PC-9 (cell line): ENCODE data around the gene ANXA2. TPM values are rescaled to one million over a fixed set of nuclear protein-coding genes. Genes with fewer than 3 reads are reported as not detected.

ENCODE experiments used
- BruUV-seq: library from RNA; stranded (reverse); fragments of 400-500 nt; replicated peaks from 2 replicates; lab custom pipeline; 2021; lab: Mats Ljungman, UMichigan
- CTCF ChIA-PET: fragments of 300-600 bp; sonication (Branson Sonifier 250); formaldehyde crosslinking; loops from one replicate; lab custom pipeline; 2022; ENCODE audit warnings: antibody characterized with exemption; lab: Charles Lee
- POLR2A ChIA-PET: fragments of 300-600 bp; sonication (Branson Sonifier 250); formaldehyde crosslinking; loops from one replicate; lab custom pipeline; 2022; ENCODE audit warnings: antibody characterized with exemption; ENCODE audit not compliant: unreplicated experiment; lab: Charles Lee
- DNase-seq, 2 experiments: peaks; one replicate each; pipeline versions ENCODE4 v3.0.0 to v3.0.0-alpha.2; 2015 to 2022; ENCODE audit warnings: mixed read lengths in 1 of 2
- H2AFZ ChIP-seq: fragments of 200-600 bp; sonication (generic); 2 replicates; pipeline ENCODE4 v1.8.1; 2017; ENCODE audit warnings: antibody characterized with exemption
- H3F3A ChIP-seq: fragments of 200-600 bp; sonication (generic); 2 replicates; pipeline ENCODE4 v1.8.1; 2017; ENCODE audit warnings: antibody characterized with exemption, mild to moderate bottlenecking, low read depth; ENCODE audit not compliant: insufficient read depth
- H3K27ac ChIP-seq: fragments of 200-600 bp; sonication (generic); 2 replicates; pipeline ENCODE4 v1.6.1; 2016; ENCODE audit warnings: mixed run types
- H3K27me3 ChIP-seq: fragments of 200-600 bp; sonication (generic); 2 replicates; pipeline ENCODE4 v1.6.1; 2016; ENCODE audit warnings: low read depth, mixed run types; ENCODE audit not compliant: insufficient read depth
- H3K36me3 ChIP-seq: fragments of 200-600 bp; sonication (generic); 2 replicates; pipeline ENCODE4 v1.6.1; 2016; ENCODE audit warnings: low read depth, mixed run types
- H3K4me1 ChIP-seq: fragments of 200-600 bp; sonication (generic); replicated peaks from 2 replicates; pipeline ENCODE4 v1.6.1; 2016; ENCODE audit warnings: mixed run types; ENCODE audit not compliant: insufficient read depth
- H3K4me2 ChIP-seq: fragments of 200-600 bp; sonication (generic); 2 replicates; pipeline ENCODE4 v1.6.1; 2017; ENCODE audit warnings: mixed run types
- H3K4me3 ChIP-seq: fragments of 200-600 bp; sonication (generic); 2 replicates; pipeline ENCODE4 v1.6.1; 2016; ENCODE audit warnings: mixed run types
- H3K79me2 ChIP-seq: fragments of 200-600 bp; sonication (generic); 2 replicates; pipeline ENCODE4 v1.6.1; 2017; ENCODE audit warnings: low read depth, mixed run types
- H3K9me2 ChIP-seq: fragments of 200-600 bp; sonication (generic); 2 replicates; pipeline ENCODE4 v1.8.1; 2017; ENCODE audit warnings: mild to moderate bottlenecking; ENCODE audit not compliant: insufficient read depth
- H3K9me3 ChIP-seq: fragments of 200-600 bp; sonication (generic); 2 replicates; pipeline ENCODE4 v1.8.1; 2016; ENCODE audit warnings: low read depth; ENCODE audit not compliant: insufficient read depth
- H4K20me1 ChIP-seq: fragments of 200-600 bp; sonication (generic); 2 replicates; pipeline ENCODE4 v1.8.1; 2017; ENCODE audit not compliant: insufficient read depth
- CTCF ChIP-seq: fragments of 200-600 bp; sonication (generic); conservative IDR thresholded peaks from 2 replicates; pipeline ENCODE4 v1.6.1; 2017; ENCODE audit warnings: mixed run types, antibody characterized with exemption, mild to moderate bottlenecking, moderate library complexity
- EZH2 ChIP-seq: fragments of 200-600 bp; sonication (generic); IDR thresholded peaks from 2 replicates; pipeline ENCODE4 v1.8.0; 2017; ENCODE audit warnings: antibody characterized with exemption, low read depth
- intact Hi-C: fragments of 100-400 bp; cut with micrococcal nuclease; formaldehyde crosslinking; loops from one replicate; pipeline ENCODE4 v1.10.0; 2022; ENCODE audit not compliant: unreplicated experiment
- total RNA-seq: library from RNA; stranded (reverse); gene quantifications from 2 replicates; pipeline ENCODE4 v1.2.3, GENCODE V29; 2021

The ANXA2 gene
- total RNA-seq, 1 experiment from 2014 or later = 1,720 TPM

GRCh38 chr15:60328852-60329443 lies 68.8 kb downstream of the ANXA2 start:
- CTCF ChIA-PET = interaction anchor here (0.5 to 1.0 kb wide), 2 partner anchors 192 to 587 kb away, joined by 3 to 6 read pairs; no protein-coding TSS in a partner anchor
- H2AFZ ChIP-seq = no peak overlapping the region

GRCh38 chr15:60326824-60327654 lies 70.7 kb downstream of the ANXA2 start:
- CTCF ChIA-PET = interaction anchor here (0.6 to 1.7 kb wide), 8 partner anchors 77 to 603 kb away, joined by 3 to 14 read pairs (median 5); no protein-coding TSS in a partner anchor
- TF ChIP-seq CTCF = peak; percentile 89
- TF ChIP-seq EZH2 = no peak
- no peak overlapping the region for H3K27ac ChIP-seq
- POLR2A ChIA-PET = interaction anchor here (0.7 kb wide), 2 partner anchors 44 to 150 kb away, joined by 3 to 6 read pairs; no protein-coding TSS in a partner anchor
- DNase-seq = peak; percentile 36 to 42
- peak overlapping the region; percentile 2; the same call in 1 of the 2 replicates for H3K4me2 ChIP-seq
- H3K4me1 ChIP-seq = no peaks in the 10 kb centered on the region
- H3K27me3 ChIP-seq = no peaks in the 10 kb centered on the region
- intact Hi-C loops = loop anchor here (1.0 to 5.0 kb wide), 11 partner anchors 148 to 794 kb away; no protein-coding TSS in a partner anchor
- H3K36me3 ChIP-seq = no peaks in the 10 kb centered on the region
- peak overlapping the region; percentile 67; the same call in 1 of the 2 replicates for H2AFZ ChIP-seq
- no peaks in the 10 kb centered on the region for H3K79me2 ChIP-seq
- H3K9me3 ChIP-seq = no peaks in the 10 kb centered on the region
- no peaks in the 10 kb centered on the region for H3F3A ChIP-seq
- no peaks in the 10 kb centered on the region for H4K20me1 ChIP-seq
- H3K4me3 ChIP-seq = no peak overlapping the region
- no TSS peak for BruUV-seq
- H3K9me2 ChIP-seq = no peaks in the 10 kb centered on the region

More at GRCh38 chr15:60328852-60329443, 68.8 kb downstream of the ANXA2 start:
- H3F3A ChIP-seq = no peaks in the 10 kb centered on the region
- intact Hi-C loops = loop anchor here (1.0 to 5.0 kb wide), 6 partner anchors 116 to 604 kb away; no protein-coding TSS in a partner anchor
- H3K4me3 ChIP-seq = no peak overlapping the region
- no peaks in the 10 kb centered on the region for H3K4me1 ChIP-seq
- no peaks in the 10 kb centered on the region for H3K36me3 ChIP-seq
- TF ChIP-seq CTCF (peak; percentile 73), EZH2 (no peak)
- no peak for DNase-seq
- no peak overlapping the region for H3K27ac ChIP-seq
- H4K20me1 ChIP-seq = no peaks in the 10 kb centered on the region
- no peaks in the 10 kb centered on the region for H3K27me3 ChIP-seq
- H3K4me2 ChIP-seq = no peak overlapping the region
- H3K9me2 ChIP-seq = no peaks in the 10 kb centered on the region
- H3K79me2 ChIP-seq = no peaks in the 10 kb centered on the region
- BruUV-seq = no TSS peak
- H3K9me3 ChIP-seq = no peaks in the 10 kb centered on the region
- POLR2A ChIA-PET = no interaction called here

- peak overlapping the region; percentile 67 for H2AFZ ChIP-seq
- intact Hi-C loops = loop anchor here (1.0 to 5.0 kb wide), 7 partner anchors 148 to 794 kb away; no protein-coding TSS in a partner anchor
- POLR2A ChIA-PET = interaction anchor here (0.7 kb wide), 3 partner anchors 45 to 631 kb away, joined by 3 to 6 read pairs (median 3); no protein-coding TSS in a partner anchor
These were observed 71.4 kb downstream of the ANXA2 start for GRCh38 chr15:60326343-60326742.

More at GRCh38 chr15:60326343-60326742, 71.4 kb downstream of the ANXA2 start:
- DNase-seq = no peak
- no TSS peak for BruUV-seq
- CTCF ChIA-PET = interaction anchor here (0.8 to 1.7 kb wide), 4 partner anchors 148 to 602 kb away, joined by 4 to 14 read pairs (median 9); no protein-coding TSS in a partner anchor
- Histone ChIP-seq H3K79me2 (no peaks in the 10 kb centered on the region), H3F3A (no peaks in the 10 kb centered on the region), H3K9me3 (no peaks in the 10 kb centered on the region), H3K4me1 (no peaks in the 10 kb centered on the region), H3K27ac (no peak overlapping the region), H3K36me3 (no peaks in the 10 kb centered on the region), H3K4me3 (no peak overlapping the region), H3K9me2 (no peaks in the 10 kb centered on the region), H4K20me1 (no peaks in the 10 kb centered on the region), H3K4me2 (peak overlapping the region; percentile 2; the same call in 1 of the 2 replicates), H3K27me3 (no peaks in the 10 kb centered on the region)
- TF ChIP-seq EZH2 (no peak), CTCF (no peak)
